Measurements from ENCODE around the gene PRKN.
A peak's percentile ranks its signal among the peaks of the same experiment; 100 is the strongest.

The PRKN gene

DNA sequence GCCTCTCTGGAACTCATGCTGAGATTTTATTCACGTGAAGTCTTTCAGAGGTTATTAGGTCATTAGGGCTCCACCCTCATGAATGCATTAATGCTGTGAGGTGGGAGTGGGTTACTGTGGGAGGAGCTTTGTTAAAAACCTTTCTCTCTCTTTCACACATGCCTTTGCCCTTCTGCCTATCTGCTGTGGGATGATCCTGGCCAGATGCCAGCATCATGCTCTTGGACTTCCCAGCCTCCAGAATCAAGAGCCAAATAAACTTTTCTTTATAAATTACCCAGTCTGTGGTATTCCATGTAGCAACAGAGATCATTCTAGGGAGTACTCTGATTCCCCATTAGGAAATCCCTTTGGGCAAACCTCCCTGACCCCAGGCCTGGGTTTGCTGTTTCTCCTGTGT lies 1323.8 kb downstream of the PRKN start:
- no peak for DNase-seq (ENCODE audit: extremely low read depth, low read depth)
- TF ChIP-seq, protein P1, sequence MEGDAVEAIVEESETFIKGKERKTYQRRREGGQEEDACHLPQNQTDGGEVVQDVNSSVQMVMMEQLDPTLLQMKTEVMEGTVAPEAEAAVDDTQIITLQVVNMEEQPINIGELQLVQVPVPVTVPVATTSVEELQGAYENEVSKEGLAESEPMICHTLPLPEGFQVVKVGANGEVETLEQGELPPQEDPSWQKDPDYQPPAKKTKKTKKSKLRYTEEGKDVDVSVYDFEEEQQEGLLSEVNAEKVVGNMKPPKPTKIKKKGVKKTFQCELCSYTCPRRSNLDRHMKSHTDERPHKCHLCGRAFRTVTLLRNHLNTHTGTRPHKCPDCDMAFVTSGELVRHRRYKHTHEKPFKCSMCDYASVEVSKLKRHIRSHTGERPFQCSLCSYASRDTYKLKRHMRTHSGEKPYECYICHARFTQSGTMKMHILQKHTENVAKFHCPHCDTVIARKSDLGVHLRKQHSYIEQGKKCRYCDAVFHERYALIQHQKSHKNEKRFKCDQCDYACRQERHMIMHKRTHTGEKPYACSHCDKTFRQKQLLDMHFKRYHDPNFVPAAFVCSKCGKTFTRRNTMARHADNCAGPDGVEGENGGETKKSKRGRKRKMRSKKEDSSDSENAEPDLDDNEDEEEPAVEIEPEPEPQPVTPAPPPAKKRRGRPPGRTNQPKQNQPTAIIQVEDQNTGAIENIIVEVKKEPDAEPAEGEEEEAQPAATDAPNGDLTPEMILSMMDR (IDR thresholded peaks at IDR 0.05; ENCODE audit: low read depth, low read length): no peak

DNA sequence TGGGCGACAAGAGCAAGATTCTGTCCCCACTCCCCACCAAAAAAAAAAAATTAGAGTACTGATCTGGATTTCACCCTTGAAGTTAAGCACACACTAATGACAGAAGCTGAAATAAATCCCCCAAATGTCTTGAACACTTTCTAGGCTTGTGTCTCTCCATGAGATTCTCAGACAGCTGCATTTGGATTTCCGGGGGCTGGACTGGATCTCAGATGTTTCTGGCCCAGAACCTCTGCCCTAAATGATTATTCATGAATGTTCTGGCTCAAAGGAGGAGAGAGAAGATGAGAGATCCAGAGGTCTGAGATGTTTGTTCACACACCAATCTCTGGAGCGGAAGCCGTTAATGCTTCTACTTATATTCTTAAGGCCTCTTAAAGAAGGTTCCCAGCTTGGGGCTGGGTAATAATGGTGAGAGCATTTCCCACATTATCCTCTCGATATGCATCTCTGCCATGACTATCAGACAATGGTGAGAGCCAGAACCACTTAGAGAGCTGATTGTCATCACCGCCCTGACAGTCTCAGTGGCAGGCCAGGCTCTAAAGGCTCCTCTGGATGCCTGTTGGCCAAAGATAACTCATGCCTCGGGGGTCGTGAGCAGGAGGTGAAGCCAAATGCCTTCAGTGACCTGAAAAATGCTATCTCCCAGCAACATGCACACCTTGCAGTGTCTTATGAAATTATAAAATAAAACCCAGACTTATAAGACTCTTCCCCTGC lies 1325.8 kb downstream of the PRKN start:
- TF ChIP-seq, protein P1 (IDR thresholded peaks at IDR 0.05; ENCODE audit: low read depth, low read length): no peak
- DNase-seq (ENCODE audit: extremely low read depth, low read depth): no peak

DNA sequence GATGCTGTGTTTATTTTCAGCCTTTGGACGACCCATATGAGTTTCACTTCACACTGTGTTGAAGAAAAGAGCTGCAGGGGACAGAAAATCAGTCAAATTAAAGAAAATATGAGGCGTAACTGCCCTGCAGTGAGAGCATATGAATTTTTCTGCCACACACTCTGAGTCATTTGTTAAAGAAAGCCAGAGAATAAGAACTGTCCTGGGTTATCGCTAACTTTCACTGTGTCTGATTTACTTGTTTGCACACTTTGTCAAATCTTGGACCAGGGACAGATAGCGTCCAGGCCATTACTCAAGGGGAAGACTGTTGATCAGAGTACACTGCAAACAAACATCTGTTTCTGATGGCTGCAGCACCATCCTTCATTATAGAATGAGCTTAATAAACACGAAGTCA lies 1326.9 kb downstream of the PRKN start:
- no peak for DNase-seq (ENCODE audit: extremely low read depth, low read depth)
- TF ChIP-seq, protein P1 (IDR thresholded peaks at IDR 0.05; ENCODE audit: low read depth, low read length): no peak

DNA sequence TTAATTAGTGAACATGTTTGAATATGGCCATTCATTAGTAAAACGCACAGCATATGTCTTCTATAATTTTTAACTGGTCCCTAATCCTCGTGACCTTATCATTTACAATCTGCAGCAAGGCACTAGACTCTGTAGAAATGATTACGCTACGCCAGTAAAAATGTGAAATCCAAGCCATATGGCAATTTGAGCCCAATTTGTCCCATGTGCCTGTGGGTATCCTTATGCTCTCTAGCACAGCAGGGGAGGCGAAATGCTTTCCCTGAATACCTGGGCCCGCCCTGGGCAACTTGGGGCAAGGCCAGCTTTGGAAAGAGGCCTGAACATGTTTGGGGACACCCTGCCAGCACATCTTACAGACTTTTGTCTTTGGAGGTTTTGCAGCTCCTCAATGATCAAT lies 1331.0 kb downstream of the PRKN start:
- DNase-seq (ENCODE audit: extremely low read depth, low read depth): no peak
- TF ChIP-seq, protein P1 (IDR thresholded peaks at IDR 0.05; ENCODE audit: low read depth, low read length): no peak

DNA sequence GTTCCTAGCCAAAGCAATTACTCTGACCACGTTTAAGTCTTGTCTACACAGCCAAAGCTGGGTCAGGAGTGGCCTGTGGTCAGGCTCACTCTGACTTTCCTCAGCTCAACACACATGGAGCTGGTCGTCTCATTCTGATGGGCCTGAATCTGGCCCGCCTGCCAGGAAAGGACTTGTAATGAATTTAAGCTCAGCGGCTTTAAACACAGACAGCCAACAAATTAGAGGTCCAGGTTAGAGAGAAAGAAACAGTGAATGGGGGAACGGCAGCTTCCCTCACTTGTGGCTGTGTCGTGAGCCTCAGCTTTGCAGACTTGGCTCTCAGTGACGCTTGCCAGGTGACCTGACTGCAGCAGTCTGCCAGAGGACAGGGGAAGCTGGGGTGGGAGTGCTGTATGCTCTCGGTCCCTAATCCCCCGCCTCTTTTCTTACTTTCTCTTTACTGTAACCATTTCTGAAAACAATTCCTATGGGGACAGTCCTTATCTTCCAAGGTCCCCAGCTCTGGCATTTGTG lies 1331.8 kb downstream of the PRKN start:
- DNase-seq (ENCODE audit: extremely low read depth, low read depth): no peak
- TF ChIP-seq, protein P1 (IDR thresholded peaks at IDR 0.05; ENCODE audit: low read depth, low read length): no peak

DNA sequence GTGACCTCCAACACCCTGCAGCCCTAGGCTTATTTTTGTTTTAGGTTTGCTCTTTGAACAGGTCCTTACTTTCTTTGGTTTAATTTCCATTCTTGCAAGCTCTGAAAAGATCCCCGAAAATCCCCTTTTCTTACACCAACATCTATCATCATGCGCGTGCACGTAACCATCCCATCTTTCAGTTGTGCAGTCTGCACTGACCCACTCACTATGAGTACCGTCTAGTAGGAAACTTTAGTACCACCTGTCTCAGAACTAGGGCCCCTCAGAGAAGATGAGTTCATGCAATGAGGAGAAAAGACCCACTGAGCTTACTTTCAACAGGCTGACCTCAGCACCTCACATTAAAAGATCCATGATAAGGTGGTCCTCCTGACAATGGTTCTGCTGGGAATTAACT lies 1333.1 kb downstream of the PRKN start:
- TF ChIP-seq, protein P1 (IDR thresholded peaks at IDR 0.05; ENCODE audit: low read depth, low read length): no peak

DNA sequence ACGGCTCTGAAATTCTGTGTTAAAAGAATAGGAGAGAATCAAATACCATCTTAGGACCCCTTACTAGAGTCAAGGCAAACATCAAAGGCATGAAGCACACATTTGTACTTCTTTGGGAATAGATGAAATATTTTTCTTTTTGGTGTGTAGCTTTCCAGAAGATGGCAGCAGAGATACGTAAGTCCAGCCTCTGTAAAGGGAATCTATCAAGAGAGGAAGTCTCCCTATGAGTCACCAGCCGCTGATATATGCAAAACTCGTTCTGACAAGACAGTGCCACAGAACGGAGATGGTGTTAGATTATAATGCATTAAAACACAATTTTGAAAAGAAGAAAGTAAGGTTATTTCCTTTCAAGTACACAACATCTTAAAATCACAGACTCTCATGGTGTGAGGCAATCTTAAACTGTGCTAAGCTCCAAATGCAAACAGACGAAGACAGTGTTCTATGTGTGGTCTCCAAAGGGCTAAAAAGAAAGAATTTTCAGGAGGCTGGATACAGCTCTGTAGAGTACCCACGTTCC lies 1333.7 kb downstream of the PRKN start:
- TF ChIP-seq, protein P1 (IDR thresholded peaks at IDR 0.05; ENCODE audit: low read depth, low read length): peak; percentile 71

More for the DNA sequence above, 1333.1 kb downstream of the PRKN start:
- no peak for DNase-seq (ENCODE audit: extremely low read depth, low read depth)

More for the DNA sequence above, 1333.7 kb downstream of the PRKN start:
- DNase-seq (ENCODE audit: extremely low read depth, low read depth): no peak

Data from AG09319 (cell line).